ENCODE measurements around the gene MAP3K4.

DNA sequence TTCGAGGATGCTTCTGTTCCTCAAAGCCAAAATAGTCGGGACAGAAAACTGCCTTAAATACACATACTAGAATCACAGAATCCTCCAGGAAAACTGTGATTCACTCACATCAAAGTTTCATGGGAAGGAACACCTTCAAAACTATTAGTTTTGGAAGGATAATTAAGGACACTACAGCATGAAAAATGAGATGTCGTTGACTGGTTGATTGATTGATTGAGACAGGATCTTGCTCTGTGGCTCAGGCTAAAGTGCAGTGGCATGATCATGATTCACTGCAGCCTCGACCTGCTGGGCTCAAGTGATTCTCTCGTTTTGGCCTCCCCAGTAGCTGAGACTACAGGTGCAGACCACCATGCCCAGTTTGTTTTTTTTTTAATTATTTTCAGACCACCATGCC, 25.7 kb upstream of the MAP3K4 start:
- TF ChIP-seq, protein P1, sequence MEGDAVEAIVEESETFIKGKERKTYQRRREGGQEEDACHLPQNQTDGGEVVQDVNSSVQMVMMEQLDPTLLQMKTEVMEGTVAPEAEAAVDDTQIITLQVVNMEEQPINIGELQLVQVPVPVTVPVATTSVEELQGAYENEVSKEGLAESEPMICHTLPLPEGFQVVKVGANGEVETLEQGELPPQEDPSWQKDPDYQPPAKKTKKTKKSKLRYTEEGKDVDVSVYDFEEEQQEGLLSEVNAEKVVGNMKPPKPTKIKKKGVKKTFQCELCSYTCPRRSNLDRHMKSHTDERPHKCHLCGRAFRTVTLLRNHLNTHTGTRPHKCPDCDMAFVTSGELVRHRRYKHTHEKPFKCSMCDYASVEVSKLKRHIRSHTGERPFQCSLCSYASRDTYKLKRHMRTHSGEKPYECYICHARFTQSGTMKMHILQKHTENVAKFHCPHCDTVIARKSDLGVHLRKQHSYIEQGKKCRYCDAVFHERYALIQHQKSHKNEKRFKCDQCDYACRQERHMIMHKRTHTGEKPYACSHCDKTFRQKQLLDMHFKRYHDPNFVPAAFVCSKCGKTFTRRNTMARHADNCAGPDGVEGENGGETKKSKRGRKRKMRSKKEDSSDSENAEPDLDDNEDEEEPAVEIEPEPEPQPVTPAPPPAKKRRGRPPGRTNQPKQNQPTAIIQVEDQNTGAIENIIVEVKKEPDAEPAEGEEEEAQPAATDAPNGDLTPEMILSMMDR (conservative IDR thresholded peaks at IDR 0.05), result no peak
- TF ChIP-seq ZFX (IDR thresholded peaks at IDR 0.05), result no peak
